ENCODE data around the gene COLEC11. TPM values are rescaled to one million over a fixed set of nuclear protein-coding genes. Genes with fewer than 3 reads are reported as not detected.

Gene COLEC11
- polyA plus RNA-seq, 1 donor (not counting 4 experiments of a cell fraction or from before 2014, with no cell fraction given), result not detected

- dilution Hi-C loops (cut with MboI; ENCODE audit: extremely low pct_ligation_motif_present, low sequenced_read_pairs), result no loop called here
- Histone ChIP-seq H3K4me1 (ENCODE audit: control insufficient read depth, extremely low read depth, insufficient read depth, low read length) (peaks cover 6% of the 10 kb centered on the region), H3K27me3 (ENCODE audit: control insufficient read depth, extremely low read depth, insufficient read depth, low read length) (peaks cover 10% of the 10 kb centered on the region), H3K9me1 (ENCODE audit: control insufficient read depth, extremely low read depth, insufficient read depth, low read length) (no peaks in the 10 kb centered on the region), H3K36me3 (ENCODE audit: control insufficient read depth in 2 of 2, extremely low read depth in 1 of 2, insufficient read depth in 2 of 2, low read length in 2 of 2) (no peaks in the 10 kb centered on the region), H2AFZ (ENCODE audit: control insufficient read depth, low read length) (no peak overlapping the region), H3K4me3 (ENCODE audit: control insufficient read depth in 2 of 3, extremely low read depth in 1 of 3, insufficient read depth in 2 of 3, low read depth in 1 of 3, low read length in 3 of 3) (no peak overlapping the region), H3K79me2 (ENCODE audit: control insufficient read depth, insufficient read depth, low read length) (no peaks in the 10 kb centered on the region), H3K9ac (ENCODE audit: control insufficient read depth, extremely low read depth, insufficient read depth, low read length) (no peak overlapping the region), H3K4me2 (ENCODE audit: control insufficient read depth, extremely low read depth, insufficient read depth, low read depth, low read length) (no peak overlapping the region), H3K27ac (ENCODE audit: control insufficient read depth, insufficient read depth, low read length) (no peak overlapping the region), H3K9me3 (ENCODE audit: control insufficient read depth, low read depth, low read length) (no peaks in the 10 kb centered on the region), H4K20me1 (ENCODE audit: control insufficient read depth, extremely low read depth, insufficient read depth, low read length) (no peaks in the 10 kb centered on the region)
- DNase-seq (ENCODE audit: low read depth, low spot score), result no peak
- FAIRE-seq, result no peak
- no peak for TF ChIP-seq EZH2 (IDR thresholded peaks at IDR 0.05; ENCODE audit: low read length)
- TF ChIP-seq, protein P1, sequence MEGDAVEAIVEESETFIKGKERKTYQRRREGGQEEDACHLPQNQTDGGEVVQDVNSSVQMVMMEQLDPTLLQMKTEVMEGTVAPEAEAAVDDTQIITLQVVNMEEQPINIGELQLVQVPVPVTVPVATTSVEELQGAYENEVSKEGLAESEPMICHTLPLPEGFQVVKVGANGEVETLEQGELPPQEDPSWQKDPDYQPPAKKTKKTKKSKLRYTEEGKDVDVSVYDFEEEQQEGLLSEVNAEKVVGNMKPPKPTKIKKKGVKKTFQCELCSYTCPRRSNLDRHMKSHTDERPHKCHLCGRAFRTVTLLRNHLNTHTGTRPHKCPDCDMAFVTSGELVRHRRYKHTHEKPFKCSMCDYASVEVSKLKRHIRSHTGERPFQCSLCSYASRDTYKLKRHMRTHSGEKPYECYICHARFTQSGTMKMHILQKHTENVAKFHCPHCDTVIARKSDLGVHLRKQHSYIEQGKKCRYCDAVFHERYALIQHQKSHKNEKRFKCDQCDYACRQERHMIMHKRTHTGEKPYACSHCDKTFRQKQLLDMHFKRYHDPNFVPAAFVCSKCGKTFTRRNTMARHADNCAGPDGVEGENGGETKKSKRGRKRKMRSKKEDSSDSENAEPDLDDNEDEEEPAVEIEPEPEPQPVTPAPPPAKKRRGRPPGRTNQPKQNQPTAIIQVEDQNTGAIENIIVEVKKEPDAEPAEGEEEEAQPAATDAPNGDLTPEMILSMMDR (optimal IDR thresholded peaks at IDR 0.05 in 1 of 3, IDR thresholded peaks at IDR 0.05 in 1 of 3, conservative IDR thresholded peaks at IDR 0.05 in 1 of 3; ENCODE audit: extremely low read depth in 1 of 3, insufficient read depth in 2 of 3, low read length in 3 of 3), result no peak
Measured at GRCh38 chr2:3639015-3639630, 44.2 kb downstream of the COLEC11 start.

DNA sequence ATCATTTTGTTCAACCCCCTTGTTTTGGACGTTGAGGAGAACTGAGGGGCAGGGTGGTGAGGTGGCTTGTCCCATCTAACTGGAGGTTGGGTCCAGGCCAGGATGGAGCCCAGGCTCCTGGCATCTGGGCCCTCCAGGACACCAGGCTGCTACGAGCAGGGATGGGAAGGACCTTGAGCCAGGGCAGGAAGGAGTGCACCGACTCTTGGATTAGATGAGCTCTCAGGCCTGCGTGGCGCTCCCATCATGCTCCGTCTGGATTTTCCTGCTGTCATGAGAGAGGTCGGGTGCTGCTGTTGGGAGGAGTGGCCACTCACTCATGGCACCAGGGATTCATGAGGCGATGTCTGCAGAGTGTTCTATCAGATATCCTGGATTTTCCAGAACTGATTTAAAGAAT is 44.7 kb downstream of the COLEC11 start:
- FAIRE-seq (no peak), DNase-seq (ENCODE audit: low read depth, low spot score) (no peak)
- H3K9me3 ChIP-seq (ENCODE audit: control insufficient read depth, low read depth, low read length), result no peaks in the 10 kb centered on the region
- dilution Hi-C loops (cut with MboI; ENCODE audit: extremely low pct_ligation_motif_present, low sequenced_read_pairs), result no loop called here
- H3K27ac ChIP-seq (ENCODE audit: control insufficient read depth, insufficient read depth, low read length), result no peak overlapping the region
- H3K9me1 ChIP-seq (ENCODE audit: control insufficient read depth, extremely low read depth, insufficient read depth, low read length), result no peaks in the 10 kb centered on the region
- TF ChIP-seq, protein P1 (optimal IDR thresholded peaks at IDR 0.05 in 1 of 3, IDR thresholded peaks at IDR 0.05 in 1 of 3, conservative IDR thresholded peaks at IDR 0.05 in 1 of 3; ENCODE audit: extremely low read depth in 1 of 3, insufficient read depth in 2 of 3, low read length in 3 of 3), result no peak
- TF ChIP-seq EZH2 (IDR thresholded peaks at IDR 0.05; ENCODE audit: low read length), result no peak
- no peaks in the 10 kb centered on the region for H3K79me2 ChIP-seq (ENCODE audit: control insufficient read depth, insufficient read depth, low read length)
- H3K4me1 ChIP-seq (ENCODE audit: control insufficient read depth, extremely low read depth, insufficient read depth, low read length), result peaks cover 2% of the 10 kb centered on the region
- H4K20me1 ChIP-seq (ENCODE audit: control insufficient read depth, extremely low read depth, insufficient read depth, low read length), result no peaks in the 10 kb centered on the region
- H3K27me3 ChIP-seq (ENCODE audit: control insufficient read depth, extremely low read depth, insufficient read depth, low read length), result peaks cover 10% of the 10 kb centered on the region
- H3K36me3 ChIP-seq (ENCODE audit: control insufficient read depth in 2 of 2, extremely low read depth in 1 of 2, insufficient read depth in 2 of 2, low read length in 2 of 2), result no peaks in the 10 kb centered on the region
- H3K9ac ChIP-seq (ENCODE audit: control insufficient read depth, extremely low read depth, insufficient read depth, low read length), result no peak overlapping the region
- no peak overlapping the region for H3K4me2 ChIP-seq (ENCODE audit: control insufficient read depth, extremely low read depth, insufficient read depth, low read depth, low read length)
- H2AFZ ChIP-seq (ENCODE audit: control insufficient read depth, low read length), result no peak overlapping the region
- no peak overlapping the region for H3K4me3 ChIP-seq (ENCODE audit: control insufficient read depth in 2 of 3, extremely low read depth in 1 of 3, insufficient read depth in 2 of 3, low read depth in 1 of 3, low read length in 3 of 3)

All from keratinocyte (primary cell).